Measurements from ENCODE around the gene BHLHA15. TPM values are rescaled to one million over a fixed set of nuclear protein-coding genes. Genes with fewer than 3 reads are reported as not detected.

Gene BHLHA15
- total RNA-seq, 1 experiment from 2014 or later, result 5.2 TPM

DNA sequence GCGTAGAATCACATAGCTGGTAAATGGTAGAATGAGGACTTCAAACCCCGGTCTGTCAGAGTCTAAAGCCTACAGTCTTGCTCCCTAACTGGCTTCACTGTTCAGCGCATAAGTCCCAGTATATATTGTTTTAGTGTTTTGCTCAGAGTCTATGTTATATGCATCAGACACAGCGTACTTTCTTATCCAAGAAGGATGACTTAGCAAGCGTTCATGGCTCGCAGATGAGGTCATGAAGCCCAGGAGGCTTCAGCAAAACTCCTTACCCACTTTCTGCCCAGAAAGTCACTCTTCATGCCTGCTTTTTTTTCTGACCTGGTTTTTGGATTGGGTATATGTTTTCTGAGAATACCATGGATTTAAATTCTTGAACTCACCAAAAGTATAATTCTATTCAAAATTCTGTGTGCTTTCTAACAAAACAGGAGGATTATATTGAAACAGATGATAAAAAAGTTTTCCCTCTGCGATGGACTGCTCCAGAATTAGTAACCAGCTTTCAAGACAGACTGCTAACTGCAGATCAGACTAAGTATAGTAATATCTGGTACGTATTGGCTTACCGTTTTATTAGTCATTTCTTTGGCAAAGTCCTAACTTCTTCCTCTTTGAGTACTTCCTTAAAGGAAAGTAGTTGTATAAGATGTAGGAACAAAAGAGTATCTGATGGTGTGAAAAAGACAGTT is 24.6 kb upstream of the BHLHA15 start:
- ChIA-PET CTCF (no interaction called here), RAD21 (ENCODE audit: low non-redundant PET in 1 of 2, low total read pairs in 2 of 2, uncharacterized antibody in 2 of 2, unreplicated experiment in 2 of 2) (no interaction called here), POLR2A (no interaction called here)
- no peak for DNase-seq (ENCODE audit: low read depth, low spot score)
- Histone ChIP-seq H3K9me3 (ENCODE audit: control insufficient read depth in 1 of 2, insufficient read depth in 1 of 2, low read depth in 1 of 2, low read length in 2 of 2) (no peaks in the 10 kb centered on the region), H3K27me3 (ENCODE audit: insufficient read depth, low read length) (no peaks in the 10 kb centered on the region), H3K79me2 (ENCODE audit: insufficient read depth, low read length) (no peaks in the 10 kb centered on the region), H3K36me3 (ENCODE audit: control insufficient read depth in 1 of 2, insufficient read depth in 2 of 2, low read length in 2 of 2) (no peaks in the 10 kb centered on the region), H3K4me2 (ENCODE audit: low read length) (no peak overlapping the region), H2AFZ (ENCODE audit: low read depth, low read length, poor library complexity, severe bottlenecking) (no peak overlapping the region), H3K4me3 (replicated peaks in 1 of 2; ENCODE audit: low read depth in 1 of 2, low read length in 2 of 2) (no peak overlapping the region), H3K9ac (ENCODE audit: low read length) (no peak overlapping the region), H3K9me2 (ENCODE audit: insufficient read depth) (no peaks in the 10 kb centered on the region), H3K27ac (ENCODE audit: low read depth, low read length) (no peak overlapping the region), H4K20me1 (ENCODE audit: insufficient read depth) (peaks cover 4% of the 10 kb centered on the region; the same call in 1 of the 2 replicates), H3K4me1 (ENCODE audit: control insufficient read depth in 1 of 2, insufficient read depth in 2 of 2, low read length in 2 of 2) (no peaks in the 10 kb centered on the region)
- no TSS peak for BruUV-seq (replicated peaks)
- no peak for TF ChIP-seq JUND (IDR thresholded peaks at IDR 0.05)
- no peak for TF ChIP-seq EZH2 (IDR thresholded peaks at IDR 0.05)
- TF ChIP-seq RAD21 (IDR thresholded peaks at IDR 0.05; ENCODE audit: low read depth), result no peak
- TF ChIP-seq ELF1 (IDR thresholded peaks at IDR 0.05; ENCODE audit: borderline replicate concordance, low read depth), result no peak
- no peak for TF ChIP-seq SP1 (IDR thresholded peaks at IDR 0.05; ENCODE audit: low read depth)
- TF ChIP-seq, protein P1, sequence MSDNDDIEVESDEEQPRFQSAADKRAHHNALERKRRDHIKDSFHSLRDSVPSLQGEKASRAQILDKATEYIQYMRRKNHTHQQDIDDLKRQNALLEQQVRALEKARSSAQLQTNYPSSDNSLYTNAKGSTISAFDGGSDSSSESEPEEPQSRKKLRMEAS (IDR thresholded peaks at IDR 0.05), result no peak
- TF ChIP-seq ZFX (IDR thresholded peaks at IDR 0.05), result no peak
- TF ChIP-seq ZBTB33 (IDR thresholded peaks at IDR 0.05; ENCODE audit: extremely low read depth, insufficient replicate concordance, low read length), result no peak
- no peak for TF ChIP-seq CBX3 (IDR thresholded peaks at IDR 0.05; ENCODE audit: low read depth)
- no peak for TF ChIP-seq SRF (IDR thresholded peaks at IDR 0.05; ENCODE audit: low read depth)
- no peak for TF ChIP-seq CEBPB (IDR thresholded peaks at IDR 0.05; ENCODE audit: low read depth)
- TF ChIP-seq REST (IDR thresholded peaks at IDR 0.05; ENCODE audit: low read depth), result no peak
- TF ChIP-seq EGR1 (IDR thresholded peaks at IDR 0.05; ENCODE audit: low read depth), result no peak
- no peak for TF ChIP-seq ATF3 (IDR thresholded peaks at IDR 0.05)
- no peak for TF ChIP-seq EZH2phosphoT487 (IDR thresholded peaks at IDR 0.05; ENCODE audit: borderline replicate concordance)
- TF ChIP-seq ZNF274 (IDR thresholded peaks at IDR 0.05; ENCODE audit: low read depth, low read length), result no peak
- no peak for TF ChIP-seq FOSL1 (IDR thresholded peaks at IDR 0.05; ENCODE audit: low read depth)
- no peak for TF ChIP-seq TCF7L2 (IDR thresholded peaks at IDR 0.05; ENCODE audit: borderline replicate concordance, extremely low read depth, insufficient read depth, insufficient read length)
- TF ChIP-seq POLR2A (IDR thresholded peaks at IDR 0.05; ENCODE audit: borderline replicate concordance, extremely low read depth, insufficient read depth, insufficient read length), result no peak
- no peak for TF ChIP-seq POLR2AphosphoS5 (IDR thresholded peaks at IDR 0.05; ENCODE audit: low read depth, low read length)
- ATAC-seq, result no peak
- intact Hi-C loops (cut with micrococcal nuclease), result no loop called here
